HepG2 (cell line): Measurements from ENCODE around the gene USP28.

ENCODE experiments used
- BRCA1 ChIP-seq: sonication (generic); formaldehyde crosslinking; IDR thresholded peaks from 2 replicates; pipeline ENCODE4 v1.4.0; 2020; ENCODE audit warnings: missing genetic modification reagents
- FOXP1 ChIP-seq, 2 experiments: fragments of 450-650 bp in 1 of 2; IDR thresholded peaks; 2 replicates each; pipeline ENCODE4 v1.6.1; 2017 to 2018; ENCODE audit warnings: antibody characterized with exemption in 1 of 2
- HDAC2 ChIP-seq: sonication (generic); formaldehyde crosslinking; IDR thresholded peaks from 2 replicates; pipeline ENCODE4 v1.4.0; 2020; ENCODE audit warnings: missing genetic modification reagents
- NFE2 ChIP-seq: sonication (generic); formaldehyde crosslinking; IDR thresholded peaks from 2 replicates; pipeline ENCODE4 v1.4.0; 2020; ENCODE audit warnings: missing genetic modification reagents
- PTBP1 ChIP-seq: fragments of 200-400 bp; formaldehyde crosslinking; IDR thresholded peaks from 2 replicates; pipeline ENCODE4 v1.6.1; 2018; ENCODE audit warnings: low read length, low read depth; ENCODE audit not compliant: poor library complexity, severe bottlenecking
- RBAK ChIP-seq: sonication (generic); formaldehyde crosslinking; IDR thresholded peaks from 2 replicates; pipeline ENCODE4 v1.5.1; 2020; ENCODE audit warnings: mild to moderate bottlenecking, missing genetic modification reagents
- RFXANK ChIP-seq: IDR thresholded peaks from 2 replicates; pipeline ENCODE4 v1.6.1; 2016
- ZHX1 ChIP-seq: sonication (generic); formaldehyde crosslinking; IDR thresholded peaks from 2 replicates; pipeline ENCODE4 v1.8.1; 2022; ENCODE audit warnings: low read depth, mild to moderate bottlenecking, missing genetic modification reagents
- TF ChIP-seq, protein P1 (sequence below): sonication (generic); formaldehyde crosslinking; IDR thresholded peaks from 2 replicates; pipeline ENCODE4 v1.5.0; 2020; ENCODE audit warnings: mild to moderate bottlenecking, missing genetic modification reagents, moderate library complexity

DNA sequence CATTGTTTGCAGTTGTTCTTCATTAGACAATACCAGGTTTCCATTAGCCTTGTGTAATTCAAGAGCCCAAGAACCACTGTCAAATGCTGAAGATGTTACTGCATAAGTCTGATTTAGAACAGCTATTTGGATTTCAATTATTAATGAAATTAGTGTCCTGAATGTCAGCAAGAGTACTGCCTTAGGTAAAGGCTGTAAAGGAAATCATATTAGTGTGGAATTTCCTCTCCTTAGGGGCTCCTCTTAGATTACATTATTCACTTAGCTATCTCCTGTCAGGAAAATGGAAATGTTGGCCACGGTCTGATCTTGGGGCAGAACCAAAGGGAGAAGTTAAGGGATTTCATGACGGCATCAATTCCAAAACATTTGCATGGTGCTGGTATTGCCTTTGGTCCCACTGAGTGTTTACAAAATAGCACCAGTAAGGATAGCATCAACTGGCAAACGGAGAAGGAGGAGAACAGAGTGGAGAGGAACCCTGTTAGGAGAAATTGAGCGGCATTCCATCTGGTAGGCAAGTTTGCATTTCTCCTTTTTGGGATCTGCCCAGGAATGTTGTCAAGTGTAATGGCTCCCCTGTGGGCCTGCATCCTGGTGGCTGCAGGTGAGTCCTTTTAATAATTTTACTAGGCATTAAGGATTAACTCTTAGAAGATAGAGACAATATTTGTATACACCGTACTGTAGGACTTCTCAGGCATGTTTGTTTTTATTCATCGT is 29.2 kb upstream of the USP28 start, which contains the start of gene HTR3B:
- no peak for TF ChIP-seq NFE2 (CRISPR knock-in tag)
- TF ChIP-seq ZHX1 (CRISPR knock-in tag), result no peak
- TF ChIP-seq, protein P1, sequence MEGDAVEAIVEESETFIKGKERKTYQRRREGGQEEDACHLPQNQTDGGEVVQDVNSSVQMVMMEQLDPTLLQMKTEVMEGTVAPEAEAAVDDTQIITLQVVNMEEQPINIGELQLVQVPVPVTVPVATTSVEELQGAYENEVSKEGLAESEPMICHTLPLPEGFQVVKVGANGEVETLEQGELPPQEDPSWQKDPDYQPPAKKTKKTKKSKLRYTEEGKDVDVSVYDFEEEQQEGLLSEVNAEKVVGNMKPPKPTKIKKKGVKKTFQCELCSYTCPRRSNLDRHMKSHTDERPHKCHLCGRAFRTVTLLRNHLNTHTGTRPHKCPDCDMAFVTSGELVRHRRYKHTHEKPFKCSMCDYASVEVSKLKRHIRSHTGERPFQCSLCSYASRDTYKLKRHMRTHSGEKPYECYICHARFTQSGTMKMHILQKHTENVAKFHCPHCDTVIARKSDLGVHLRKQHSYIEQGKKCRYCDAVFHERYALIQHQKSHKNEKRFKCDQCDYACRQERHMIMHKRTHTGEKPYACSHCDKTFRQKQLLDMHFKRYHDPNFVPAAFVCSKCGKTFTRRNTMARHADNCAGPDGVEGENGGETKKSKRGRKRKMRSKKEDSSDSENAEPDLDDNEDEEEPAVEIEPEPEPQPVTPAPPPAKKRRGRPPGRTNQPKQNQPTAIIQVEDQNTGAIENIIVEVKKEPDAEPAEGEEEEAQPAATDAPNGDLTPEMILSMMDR (CRISPR knock-in tag), result no peak
- TF ChIP-seq RFXANK (CRISPR knock-in tag), result no peak
- no peak for TF ChIP-seq BRCA1 (CRISPR knock-in tag)
- no peak for TF ChIP-seq HDAC2 (CRISPR knock-in tag)
- no peak for TF ChIP-seq RBAK (CRISPR knock-in tag)
- no peak for TF ChIP-seq PTBP1
- TF ChIP-seq FOXP1 (IDR thresholded peaks at IDR 0.05), result no peak
- TF ChIP-seq FOXP1 (CRISPR knock-in tag; IDR thresholded peaks at IDR 0.05), result no peak
